GM19397 (cell line): Measurements from ENCODE around the gene GNA15.

Experiments
- ATAC-seq: cut with Tn5 transposase; IDR thresholded peaks from one replicate; pipeline ENCODE4 v1.9.1; 2021; ENCODE audit warnings: mild to moderate bottlenecking, moderate library complexity; ENCODE audit not compliant: unreplicated experiment

GNA15 gene

DNA sequence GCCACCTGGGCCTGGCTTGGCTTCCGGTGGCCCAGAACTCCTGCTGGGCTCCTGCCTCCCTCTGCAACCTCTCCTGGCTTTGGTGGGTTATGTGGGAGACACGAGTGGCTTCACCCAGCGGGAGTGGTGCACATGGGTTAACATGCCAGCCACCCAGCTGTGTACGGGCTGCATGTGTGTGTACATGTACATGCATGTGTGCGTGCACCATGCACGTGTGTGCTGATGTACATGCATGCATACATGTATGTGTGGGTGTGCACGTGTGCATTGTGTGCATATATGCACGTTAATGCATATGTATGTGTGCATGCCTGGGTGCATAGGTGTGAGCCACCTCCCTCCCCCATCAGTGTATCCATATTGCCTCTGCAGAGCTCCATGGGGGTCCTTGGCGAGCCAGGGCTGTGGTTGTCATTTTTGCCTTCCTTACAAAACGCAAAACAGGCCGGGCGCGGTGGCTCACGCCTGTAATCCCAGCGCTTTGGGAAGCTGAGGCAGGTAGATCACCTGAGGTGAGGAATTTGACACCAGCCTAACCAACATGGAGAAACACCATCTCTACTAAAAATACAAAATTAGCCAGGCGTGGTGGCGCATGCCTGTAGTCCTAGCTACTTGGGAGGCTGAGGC, 29.2 kb upstream of the GNA15 start:
- ATAC-seq = no peak

DNA sequence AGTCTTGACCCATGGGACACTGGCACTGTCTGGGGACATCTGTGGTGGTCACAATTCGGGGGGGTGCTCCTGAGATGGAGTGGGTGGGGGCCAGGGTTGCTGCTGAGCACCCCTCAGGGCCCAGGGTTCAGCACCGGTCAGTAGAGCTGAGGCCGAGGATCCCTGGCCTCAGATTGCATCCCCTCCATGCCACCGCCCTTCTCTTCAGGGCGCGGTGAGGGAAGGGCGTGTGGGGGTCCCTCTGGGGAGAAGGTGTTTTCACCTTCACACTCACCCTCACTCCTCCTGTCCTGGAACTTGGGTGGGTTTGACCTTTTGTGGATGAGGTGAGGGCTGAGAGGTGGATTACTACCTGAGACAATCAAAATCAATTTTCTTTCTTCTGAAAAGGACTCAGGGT, 28.2 kb upstream of the GNA15 start:
- no peak for ATAC-seq

DNA sequence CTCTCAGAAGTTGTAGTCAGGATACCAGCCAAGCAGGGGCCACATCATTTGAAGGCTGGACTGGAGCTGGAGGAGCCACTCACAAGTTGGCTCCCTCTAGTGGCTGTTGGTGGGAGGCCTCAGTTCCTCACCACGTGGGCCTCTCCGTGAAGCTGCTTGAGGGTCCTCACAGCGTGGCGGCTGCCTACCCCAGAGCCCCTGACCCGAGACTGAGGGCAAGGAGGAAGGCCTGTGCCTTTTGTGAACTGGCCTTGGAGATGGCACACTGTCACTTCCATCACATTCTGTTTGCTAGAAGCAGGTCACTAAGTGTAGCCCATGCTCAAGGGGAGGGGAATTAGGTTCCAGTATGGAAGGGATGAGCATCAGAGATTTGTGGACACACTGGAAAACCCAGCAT, 27.1 kb upstream of the GNA15 start:
- no peak for ATAC-seq

- no peak for ATAC-seq
Observed at GRCh38 chr19:3109491-3109890, 26.3 kb upstream of the GNA15 start.

DNA sequence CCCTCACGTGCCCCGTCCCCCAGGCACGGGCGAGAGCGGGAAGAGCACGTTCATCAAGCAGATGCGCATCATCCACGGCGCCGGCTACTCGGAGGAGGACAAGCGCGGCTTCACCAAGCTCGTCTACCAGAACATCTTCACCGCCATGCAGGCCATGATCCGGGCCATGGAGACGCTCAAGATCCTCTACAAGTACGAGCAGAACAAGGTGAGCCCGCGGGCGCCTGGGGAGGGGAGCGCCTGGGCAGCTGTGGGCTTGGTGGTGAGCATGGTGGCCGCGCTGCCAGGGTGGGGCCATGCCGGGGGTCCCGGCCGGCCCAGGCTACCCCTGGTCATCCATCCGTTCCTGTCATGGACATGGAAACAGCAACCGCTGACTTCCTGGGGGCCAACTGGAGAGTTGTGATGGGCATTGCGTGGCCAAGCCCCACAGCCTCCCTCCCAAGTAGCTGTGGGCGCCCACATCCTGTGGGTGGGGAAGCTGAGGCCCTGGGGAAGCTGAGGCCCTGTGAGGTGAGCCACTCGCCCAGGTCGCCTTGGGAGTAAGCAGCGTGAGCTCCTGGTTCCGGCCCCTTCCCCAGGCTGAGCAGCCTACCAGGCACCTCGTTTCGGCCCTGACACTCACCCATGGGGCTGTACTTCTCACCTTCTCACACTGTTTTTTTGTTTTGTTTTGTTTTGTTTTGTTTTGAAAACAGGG, 25.6 kb upstream of the GNA15 start:
- ATAC-seq = no peak

DNA sequence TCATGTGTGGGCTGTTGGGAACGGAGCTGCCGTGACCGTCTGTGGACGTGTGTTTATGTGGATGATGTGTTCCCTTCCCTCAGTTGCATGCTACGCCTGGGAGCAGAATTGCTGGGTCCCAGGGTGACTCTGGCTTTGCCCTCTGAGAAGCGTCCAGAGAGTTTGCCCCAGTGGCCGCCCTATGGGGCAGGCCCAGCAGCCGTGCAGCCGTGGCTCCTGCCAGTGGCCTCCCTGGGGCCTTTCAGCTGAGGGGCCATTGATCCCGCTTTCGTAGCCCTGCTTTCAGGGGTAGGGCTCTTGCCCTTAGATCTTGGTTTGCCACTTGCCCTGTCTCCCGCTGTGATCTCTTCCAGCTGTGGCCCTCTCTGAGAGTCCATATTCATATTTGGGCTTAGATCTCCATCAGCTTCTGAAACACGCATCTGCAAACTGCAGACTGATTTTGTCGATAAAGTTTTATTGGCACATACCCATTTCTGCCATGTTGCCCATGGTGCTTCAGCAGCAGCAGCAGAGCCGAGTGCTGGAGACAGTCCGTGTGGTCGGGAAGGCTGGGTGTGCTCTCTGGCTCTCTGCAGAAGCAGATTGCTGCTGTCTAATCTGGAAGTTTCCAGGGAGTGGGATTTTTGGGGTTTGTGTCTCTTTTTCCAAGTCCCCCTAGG, 24.1 kb upstream of the GNA15 start:
- ATAC-seq = no peak

- no peak for ATAC-seq
Observed at GRCh38 chr19:3112375-3113099, 23.3 kb upstream of the GNA15 start.

DNA sequence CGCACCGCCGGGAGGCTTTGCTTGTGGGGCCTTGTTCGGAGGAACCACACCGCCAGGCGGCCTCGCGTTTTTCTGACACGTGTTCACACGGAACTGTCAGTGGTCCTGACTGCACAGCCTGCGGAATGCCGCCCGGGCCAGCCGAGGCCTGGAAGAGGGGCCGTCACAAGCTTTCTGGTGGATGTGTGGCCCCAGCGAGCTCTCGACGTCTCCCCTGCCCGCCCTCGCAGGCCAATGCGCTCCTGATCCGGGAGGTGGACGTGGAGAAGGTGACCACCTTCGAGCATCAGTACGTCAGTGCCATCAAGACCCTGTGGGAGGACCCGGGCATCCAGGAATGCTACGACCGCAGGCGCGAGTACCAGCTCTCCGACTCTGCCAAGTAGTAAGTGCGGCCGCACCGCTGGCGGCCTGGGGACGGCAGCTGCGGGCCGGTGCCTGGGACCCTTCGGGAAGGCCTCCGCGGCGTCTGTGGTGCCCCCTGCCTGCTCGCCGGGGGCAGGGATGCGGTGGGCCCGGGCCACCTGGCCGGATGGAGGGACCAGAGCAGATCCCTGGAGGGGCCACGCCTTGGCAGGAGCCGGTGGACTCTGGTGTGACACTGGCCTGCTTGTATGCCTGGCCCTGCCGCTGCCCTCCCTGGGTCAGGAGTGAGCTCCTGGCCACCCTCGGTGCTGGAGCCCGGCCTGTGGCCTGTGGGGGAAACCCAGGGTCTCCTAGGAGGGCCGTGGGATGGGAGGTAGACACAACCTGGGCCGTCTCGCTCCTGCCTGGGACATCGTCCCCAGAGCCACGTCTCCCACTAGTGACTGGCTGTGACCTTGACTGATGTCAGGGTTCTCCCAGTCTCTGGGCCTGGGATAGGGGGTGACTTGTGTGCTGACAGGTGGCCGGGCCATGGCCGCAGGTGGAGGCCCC, 22.5 kb upstream of the GNA15 start:
- no peak for ATAC-seq

DNA sequence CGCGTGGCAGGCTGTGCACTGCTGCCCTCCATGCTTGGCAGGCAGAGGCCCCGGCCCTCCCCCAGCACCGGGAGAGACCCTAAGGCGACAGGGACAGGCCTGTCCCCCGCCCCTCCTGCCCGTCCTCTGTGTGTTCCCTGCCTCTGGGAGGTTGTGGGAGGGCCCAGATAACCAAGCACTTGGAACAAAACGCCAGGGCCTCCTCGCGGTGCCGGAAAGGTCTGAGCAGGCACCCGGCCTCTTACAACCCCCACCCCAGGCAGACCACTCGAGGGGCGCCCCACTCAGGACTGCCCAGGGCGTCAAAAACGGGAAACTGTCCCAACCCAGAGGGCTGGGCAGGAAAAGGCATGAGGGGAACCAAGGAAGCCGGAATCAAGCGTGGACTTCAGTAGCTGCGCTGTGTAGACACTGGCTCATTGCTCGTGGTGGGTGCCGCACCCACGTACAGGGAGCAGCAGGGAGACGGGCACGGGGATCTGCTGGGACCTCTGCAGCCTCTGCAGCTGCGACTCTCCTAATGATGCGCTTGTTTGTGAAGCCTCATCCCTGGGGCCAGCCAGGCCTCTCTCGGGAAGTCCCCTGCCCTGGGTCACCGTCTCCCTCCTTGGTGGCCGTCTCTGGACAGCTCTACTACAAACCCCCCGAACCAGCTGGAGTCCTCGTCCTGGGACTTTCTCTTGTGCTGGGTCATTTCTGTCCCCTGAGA, 21.7 kb upstream of the GNA15 start:
- no peak for ATAC-seq

- ATAC-seq = no peak
Observed at GRCh38 chr19:3114811-3115210, 21.0 kb upstream of the GNA15 start.

- ATAC-seq = no peak
Observed at GRCh38 chr19:3115411-3115810, 20.4 kb upstream of the GNA15 start.

GRCh38 chr19:3115916-3116602, 19.8 kb upstream of the GNA15 start:
- no peak for ATAC-seq

GRCh38 chr19:3116621-3117020, 19.2 kb upstream of the GNA15 start:
- ATAC-seq = no peak

DNA sequence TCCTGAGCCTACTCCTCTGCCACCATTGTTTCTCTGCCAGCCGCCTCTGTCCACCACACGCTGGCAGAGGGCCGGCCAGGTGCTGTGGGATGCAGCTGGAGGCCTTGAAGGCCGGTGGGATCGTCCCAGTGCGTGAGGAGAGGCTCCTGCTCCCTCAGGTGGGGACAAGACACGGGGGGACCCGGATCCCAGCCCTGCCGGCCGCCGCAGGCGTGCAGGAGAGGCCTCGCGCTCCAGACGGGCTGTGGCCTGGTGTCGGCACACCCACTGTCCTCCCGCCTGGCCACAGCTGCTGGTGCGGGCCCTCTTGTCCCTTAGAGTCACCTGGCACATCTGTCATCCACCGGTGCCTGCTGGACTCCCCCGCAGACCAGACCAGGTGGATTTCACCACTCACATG, 18.1 kb upstream of the GNA15 start:
- ATAC-seq = no peak

- ATAC-seq = no peak
Observed at GRCh38 chr19:3118232-3119070, 17.4 kb upstream of the GNA15 start.

GRCh38 chr19:3119071-3119595, 16.7 kb upstream of the GNA15 start:
- ATAC-seq = no peak

GRCh38 chr19:3119693-3120380, 16.0 kb upstream of the GNA15 start:
- no peak for ATAC-seq
